ENCODE data around the gene TMEM9B.

GRCh38 chr11:8971196-8971923 is 7.1 kb upstream of the TMEM9B start:
- TF ChIP-seq, protein P1, sequence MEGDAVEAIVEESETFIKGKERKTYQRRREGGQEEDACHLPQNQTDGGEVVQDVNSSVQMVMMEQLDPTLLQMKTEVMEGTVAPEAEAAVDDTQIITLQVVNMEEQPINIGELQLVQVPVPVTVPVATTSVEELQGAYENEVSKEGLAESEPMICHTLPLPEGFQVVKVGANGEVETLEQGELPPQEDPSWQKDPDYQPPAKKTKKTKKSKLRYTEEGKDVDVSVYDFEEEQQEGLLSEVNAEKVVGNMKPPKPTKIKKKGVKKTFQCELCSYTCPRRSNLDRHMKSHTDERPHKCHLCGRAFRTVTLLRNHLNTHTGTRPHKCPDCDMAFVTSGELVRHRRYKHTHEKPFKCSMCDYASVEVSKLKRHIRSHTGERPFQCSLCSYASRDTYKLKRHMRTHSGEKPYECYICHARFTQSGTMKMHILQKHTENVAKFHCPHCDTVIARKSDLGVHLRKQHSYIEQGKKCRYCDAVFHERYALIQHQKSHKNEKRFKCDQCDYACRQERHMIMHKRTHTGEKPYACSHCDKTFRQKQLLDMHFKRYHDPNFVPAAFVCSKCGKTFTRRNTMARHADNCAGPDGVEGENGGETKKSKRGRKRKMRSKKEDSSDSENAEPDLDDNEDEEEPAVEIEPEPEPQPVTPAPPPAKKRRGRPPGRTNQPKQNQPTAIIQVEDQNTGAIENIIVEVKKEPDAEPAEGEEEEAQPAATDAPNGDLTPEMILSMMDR (IDR thresholded peaks at IDR 0.05) = no peak
- TF ChIP-seq POLR2A (IDR thresholded peaks at IDR 0.05) = no peak
